Stimulated activated CD8-positive, alpha-beta memory T cell treated with anti-CD3 and anti-CD28 coated beads, Interleukin-15, amount 100 ng/mL, for 1 hour (primary cell): ENCODE data around the gene FAM117B.

ENCODE experiments used
- DNase-seq: peaks from one replicate; pipeline ENCODE4 v3.0.0-alpha.2; 2020; ENCODE audit warnings: low read depth

FAM117B gene

GRCh38 chr2:202634556-202635427 lies at the start of gene FAM117B:
Gene FAM117B (plus strand): TSS chr2:202634969. CDS start chr2:202635188, 219 bp downstream.
- DNase-seq, result peak; percentile 94

- peak; percentile 43 for DNase-seq
These were observed 45.9 kb upstream of the FAM117B start for GRCh38 chr2:202588647-202589581.

GRCh38 chr2:202589582-202589949 lies 45.2 kb upstream of the FAM117B start:
- DNase-seq, result no peak

- no peak for DNase-seq
These were observed 42.2 kb upstream of the FAM117B start for GRCh38 chr2:202592566-202592965.

GRCh38 chr2:202599105-202599504 lies 35.7 kb upstream of the FAM117B start:
- no peak for DNase-seq

GRCh38 chr2:202599911-202600310 lies 34.9 kb upstream of the FAM117B start:
- DNase-seq, result no peak

GRCh38 chr2:202604699-202605098 lies 30.1 kb upstream of the FAM117B start:
- no peak for DNase-seq

GRCh38 chr2:202605174-202605573 lies 29.6 kb upstream of the FAM117B start:
- DNase-seq, result no peak

GRCh38 chr2:202608142-202608852 lies 26.5 kb upstream of the FAM117B start:
- DNase-seq, result no peak

GRCh38 chr2:202609381-202610145 lies 25.2 kb upstream of the FAM117B start:
- DNase-seq, result no peak

- DNase-seq, result no peak
These were observed 24.4 kb upstream of the FAM117B start for GRCh38 chr2:202610380-202610779.

- DNase-seq, result no peak
These were observed 22.6 kb upstream of the FAM117B start for GRCh38 chr2:202612145-202612544.

- no peak for DNase-seq
These were observed 21.3 kb upstream of the FAM117B start for GRCh38 chr2:202613479-202613878.

GRCh38 chr2:202624133-202624532 lies 10.6 kb upstream of the FAM117B start:
- no peak for DNase-seq

- no peak for DNase-seq
These were observed 7.7 kb upstream of the FAM117B start for GRCh38 chr2:202627042-202627441.

- DNase-seq, result no peak
These were observed 6.0 kb upstream of the FAM117B start for GRCh38 chr2:202628646-202629198.

GRCh38 chr2:202632682-202633290 lies 2.0 kb upstream of the FAM117B start:
- no peak for DNase-seq

- no peak for DNase-seq
These were observed 1.3 kb upstream of the FAM117B start for GRCh38 chr2:202633470-202633869.

GRCh38 chr2:202635428-202636212 lies 851 bp downstream of the FAM117B start:
- peak; percentile 67 for DNase-seq

GRCh38 chr2:202636213-202636513 lies 1.4 kb downstream of the FAM117B start:
- DNase-seq, result no peak
